Measurements from ENCODE around the gene FBXW7.

Gene FBXW7

GRCh38 chr4:152480901-152481300 lies 55.0 kb downstream of the FBXW7 start:
- Histone ChIP-seq H3K4me2 (ENCODE audit: low read length) (no peak overlapping the region), H3K4me1 (ENCODE audit: control insufficient read depth, insufficient read depth, low read length) (peaks cover 22% of the 10 kb centered on the region), H3K9ac (ENCODE audit: low read depth, low read length) (no peak overlapping the region), H3K27me3 (ENCODE audit: control insufficient read depth, insufficient read depth, low read length) (no peaks in the 10 kb centered on the region), H3K36me3 (ENCODE audit: insufficient read depth, low read length) (no peaks in the 10 kb centered on the region), H3K4me3 (ENCODE audit: low read length) (no peak overlapping the region), H3K9me3 (replicated peaks; ENCODE audit: low read length) (no peaks in the 10 kb centered on the region)

- Histone ChIP-seq H3K4me1 (ENCODE audit: control insufficient read depth, insufficient read depth, low read length) (peaks cover 18% of the 10 kb centered on the region), H3K9me3 (replicated peaks; ENCODE audit: low read length) (no peaks in the 10 kb centered on the region), H3K27me3 (ENCODE audit: control insufficient read depth, insufficient read depth, low read length) (no peaks in the 10 kb centered on the region), H3K4me3 (ENCODE audit: low read length) (no peak overlapping the region), H3K4me2 (ENCODE audit: low read length) (no peak overlapping the region), H3K9ac (ENCODE audit: low read depth, low read length) (no peak overlapping the region), H3K36me3 (ENCODE audit: insufficient read depth, low read length) (no peaks in the 10 kb centered on the region)
Observed at GRCh38 chr4:152480326-152480725, 55.6 kb downstream of the FBXW7 start.

- H3K36me3 ChIP-seq (ENCODE audit: insufficient read depth, low read length): no peaks in the 10 kb centered on the region
- H3K4me1 ChIP-seq (ENCODE audit: control insufficient read depth, insufficient read depth, low read length): peaks cover 16% of the 10 kb centered on the region
- H3K4me3 ChIP-seq (ENCODE audit: low read length): no peak overlapping the region
- no peak overlapping the region for H3K9ac ChIP-seq (ENCODE audit: low read depth, low read length)
- H3K9me3 ChIP-seq (replicated peaks; ENCODE audit: low read length): no peaks in the 10 kb centered on the region
- H3K27me3 ChIP-seq (ENCODE audit: control insufficient read depth, insufficient read depth, low read length): no peaks in the 10 kb centered on the region
- no peak overlapping the region for H3K4me2 ChIP-seq (ENCODE audit: low read length)
Observed at GRCh38 chr4:152479428-152480026, 56.4 kb downstream of the FBXW7 start.

- H3K4me3 ChIP-seq (ENCODE audit: low read length): no peak overlapping the region
- peaks cover 16% of the 10 kb centered on the region for H3K4me1 ChIP-seq (ENCODE audit: control insufficient read depth, insufficient read depth, low read length)
- H3K9ac ChIP-seq (ENCODE audit: low read depth, low read length): no peak overlapping the region
- H3K4me2 ChIP-seq (ENCODE audit: low read length): no peak overlapping the region
- H3K36me3 ChIP-seq (ENCODE audit: insufficient read depth, low read length): no peaks in the 10 kb centered on the region
- H3K9me3 ChIP-seq (replicated peaks; ENCODE audit: low read length): no peaks in the 10 kb centered on the region
- H3K27me3 ChIP-seq (ENCODE audit: control insufficient read depth, insufficient read depth, low read length): no peaks in the 10 kb centered on the region
Observed at GRCh38 chr4:152478461-152479237, 57.2 kb downstream of the FBXW7 start.

- no peaks in the 10 kb centered on the region for H3K9me3 ChIP-seq (replicated peaks; ENCODE audit: low read length)
- no peaks in the 10 kb centered on the region for H3K36me3 ChIP-seq (ENCODE audit: insufficient read depth, low read length)
- H3K4me1 ChIP-seq (ENCODE audit: control insufficient read depth, insufficient read depth, low read length): peaks cover 5% of the 10 kb centered on the region
- no peak overlapping the region for H3K4me3 ChIP-seq (ENCODE audit: low read length)
- no peak overlapping the region for H3K9ac ChIP-seq (ENCODE audit: low read depth, low read length)
- H3K27me3 ChIP-seq (ENCODE audit: control insufficient read depth, insufficient read depth, low read length): no peaks in the 10 kb centered on the region
- no peak overlapping the region for H3K4me2 ChIP-seq (ENCODE audit: low read length)
Observed at GRCh38 chr4:152476796-152477195, 59.1 kb downstream of the FBXW7 start.

GRCh38 chr4:152471251-152471792 lies 64.6 kb downstream of the FBXW7 start:
- no peaks in the 10 kb centered on the region for H3K27me3 ChIP-seq (ENCODE audit: control insufficient read depth, insufficient read depth, low read length)
- no peaks in the 10 kb centered on the region for H3K36me3 ChIP-seq (ENCODE audit: insufficient read depth, low read length)
- no peak overlapping the region for H3K4me3 ChIP-seq (ENCODE audit: low read length)
- no peak overlapping the region for H3K9ac ChIP-seq (ENCODE audit: low read depth, low read length)
- H3K4me2 ChIP-seq (ENCODE audit: low read length): no peak overlapping the region
- H3K9me3 ChIP-seq (replicated peaks; ENCODE audit: low read length): no peaks in the 10 kb centered on the region
- no peaks in the 10 kb centered on the region for H3K4me1 ChIP-seq (ENCODE audit: control insufficient read depth, insufficient read depth, low read length)

GRCh38 chr4:152468408-152468807 lies 67.5 kb downstream of the FBXW7 start:
- Histone ChIP-seq H3K4me2 (ENCODE audit: low read length) (no peak overlapping the region), H3K27me3 (ENCODE audit: control insufficient read depth, insufficient read depth, low read length) (no peaks in the 10 kb centered on the region), H3K4me1 (ENCODE audit: control insufficient read depth, insufficient read depth, low read length) (no peaks in the 10 kb centered on the region), H3K9ac (ENCODE audit: low read depth, low read length) (no peak overlapping the region), H3K9me3 (replicated peaks; ENCODE audit: low read length) (no peaks in the 10 kb centered on the region), H3K36me3 (ENCODE audit: insufficient read depth, low read length) (no peaks in the 10 kb centered on the region), H3K4me3 (ENCODE audit: low read length) (no peak overlapping the region)

- Histone ChIP-seq H3K4me3 (ENCODE audit: low read length) (no peak overlapping the region), H3K4me1 (ENCODE audit: control insufficient read depth, insufficient read depth, low read length) (no peaks in the 10 kb centered on the region)
Observed at GRCh38 chr4:152467101-152467500, 68.8 kb downstream of the FBXW7 start.

GRCh38 chr4:152464030-152464823 lies 71.7 kb downstream of the FBXW7 start:
- Histone ChIP-seq H3K4me1 (ENCODE audit: control insufficient read depth, insufficient read depth, low read length) (peaks cover 6% of the 10 kb centered on the region), H3K4me3 (ENCODE audit: low read length) (no peak overlapping the region), H3K4me2 (ENCODE audit: low read length) (no peak overlapping the region), H3K27me3 (ENCODE audit: control insufficient read depth, insufficient read depth, low read length) (no peaks in the 10 kb centered on the region), H3K9me3 (replicated peaks; ENCODE audit: low read length) (no peaks in the 10 kb centered on the region), H3K36me3 (ENCODE audit: insufficient read depth, low read length) (no peaks in the 10 kb centered on the region), H3K9ac (ENCODE audit: low read depth, low read length) (no peak overlapping the region)

More at GRCh38 chr4:152467101-152467500, 68.8 kb downstream of the FBXW7 start:
- Histone ChIP-seq H3K36me3 (ENCODE audit: insufficient read depth, low read length) (no peaks in the 10 kb centered on the region), H3K4me2 (ENCODE audit: low read length) (no peak overlapping the region), H3K9me3 (replicated peaks; ENCODE audit: low read length) (no peaks in the 10 kb centered on the region), H3K9ac (ENCODE audit: low read depth, low read length) (no peak overlapping the region), H3K27me3 (ENCODE audit: control insufficient read depth, insufficient read depth, low read length) (no peaks in the 10 kb centered on the region)

GRCh38 chr4:152463562-152463961 lies 72.3 kb downstream of the FBXW7 start:
- Histone ChIP-seq H3K4me2 (ENCODE audit: low read length) (no peak overlapping the region), H3K4me3 (ENCODE audit: low read length) (no peak overlapping the region), H3K27me3 (ENCODE audit: control insufficient read depth, insufficient read depth, low read length) (no peaks in the 10 kb centered on the region), H3K4me1 (ENCODE audit: control insufficient read depth, insufficient read depth, low read length) (peaks cover 6% of the 10 kb centered on the region), H3K9me3 (replicated peaks; ENCODE audit: low read length) (no peaks in the 10 kb centered on the region), H3K9ac (ENCODE audit: low read depth, low read length) (no peak overlapping the region), H3K36me3 (ENCODE audit: insufficient read depth, low read length) (no peaks in the 10 kb centered on the region)

- Histone ChIP-seq H3K9me3 (replicated peaks; ENCODE audit: low read length) (no peaks in the 10 kb centered on the region), H3K4me2 (ENCODE audit: low read length) (no peak overlapping the region), H3K4me3 (ENCODE audit: low read length) (no peak overlapping the region), H3K4me1 (ENCODE audit: control insufficient read depth, insufficient read depth, low read length) (peaks cover 6% of the 10 kb centered on the region), H3K9ac (ENCODE audit: low read depth, low read length) (no peak overlapping the region), H3K27me3 (ENCODE audit: control insufficient read depth, insufficient read depth, low read length) (no peaks in the 10 kb centered on the region), H3K36me3 (ENCODE audit: insufficient read depth, low read length) (no peaks in the 10 kb centered on the region)
Observed at GRCh38 chr4:152462695-152463094, 73.2 kb downstream of the FBXW7 start.

Data from skeletal muscle satellite cell (primary cell).